M059J (cell line): ENCODE measurements around the gene ADD1. TPM values are rescaled to one million over a fixed set of nuclear protein-coding genes. Genes with fewer than 3 reads are reported as not detected.

Source experiments
- DNase-seq: peaks from one replicate; pipeline ENCODE4 v3.0.0-alpha.2; 2012; ENCODE audit warnings: low read depth
- total RNA-seq: library from RNA; depleted of rRNA; stranded (reverse); fragments of >200 nt; shearing (Covaris generic); gene quantifications from 2 replicates; pipeline ENCODE4 v1.2.3, GENCODE V29; 2014; rRNA removed

The ADD1 gene
- total RNA-seq: 143 and 193 TPM in 2 replicates

GRCh38 chr4:2843263-2843940 lies at the start of gene ADD1:
Gene ADD1 (plus strand): TSS chr4:2843844. CDS start chr4:2875916, 32,072 bp downstream.
- peak; percentile 81 for DNase-seq

- DNase-seq: peak; percentile 90
Observed at GRCh38 chr4:2794486-2795299, 49.0 kb upstream of the ADD1 start.

GRCh38 chr4:2795300-2795892 lies 48.2 kb upstream of the ADD1 start:
- no peak for DNase-seq

GRCh38 chr4:2795893-2796848 lies 47.5 kb upstream of the ADD1 start:
- DNase-seq: peak; percentile 97

- no peak for DNase-seq
Observed at GRCh38 chr4:2796849-2797544, 46.6 kb upstream of the ADD1 start.

DNA sequence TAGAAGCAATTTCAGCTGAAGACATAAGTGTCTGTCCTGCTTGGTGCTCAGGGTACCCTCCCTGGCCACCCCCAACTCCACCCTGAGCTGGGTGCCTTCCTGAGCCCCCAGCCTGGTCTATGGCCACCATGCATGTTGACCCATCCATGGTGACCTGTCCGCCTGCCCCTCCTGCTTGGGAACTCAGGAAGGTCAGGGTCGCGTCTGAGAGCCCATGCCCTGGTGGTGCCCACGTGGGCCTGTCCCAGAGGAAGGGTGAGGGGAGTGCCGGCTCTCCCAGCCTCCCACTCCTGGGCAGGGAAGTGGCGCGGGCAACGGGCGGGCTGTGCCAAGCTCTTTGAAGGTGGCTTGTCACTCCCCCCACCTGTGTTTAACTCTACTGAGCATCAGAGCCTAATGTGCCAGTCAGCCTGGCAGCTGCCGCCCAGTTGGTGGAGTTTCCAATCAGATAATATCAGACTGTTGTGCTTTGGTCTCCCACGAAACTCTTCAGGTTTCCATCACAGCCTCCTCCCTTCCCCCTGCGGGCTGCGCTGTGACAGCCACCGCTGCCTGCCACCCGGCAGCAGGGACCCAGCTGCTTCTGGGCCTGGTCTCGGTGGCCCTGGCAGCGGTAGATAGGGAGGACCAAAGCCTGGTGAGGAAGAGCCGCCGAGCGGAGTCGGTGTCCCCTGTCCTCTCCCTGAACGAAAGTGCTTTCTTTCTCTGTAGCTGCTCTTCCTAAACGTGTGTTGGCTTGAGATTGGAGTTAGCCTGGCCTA lies 45.9 kb upstream of the ADD1 start:
- no peak for DNase-seq

- peak; percentile 77 for DNase-seq
Observed at GRCh38 chr4:2798399-2799223, 45.0 kb upstream of the ADD1 start.

DNA sequence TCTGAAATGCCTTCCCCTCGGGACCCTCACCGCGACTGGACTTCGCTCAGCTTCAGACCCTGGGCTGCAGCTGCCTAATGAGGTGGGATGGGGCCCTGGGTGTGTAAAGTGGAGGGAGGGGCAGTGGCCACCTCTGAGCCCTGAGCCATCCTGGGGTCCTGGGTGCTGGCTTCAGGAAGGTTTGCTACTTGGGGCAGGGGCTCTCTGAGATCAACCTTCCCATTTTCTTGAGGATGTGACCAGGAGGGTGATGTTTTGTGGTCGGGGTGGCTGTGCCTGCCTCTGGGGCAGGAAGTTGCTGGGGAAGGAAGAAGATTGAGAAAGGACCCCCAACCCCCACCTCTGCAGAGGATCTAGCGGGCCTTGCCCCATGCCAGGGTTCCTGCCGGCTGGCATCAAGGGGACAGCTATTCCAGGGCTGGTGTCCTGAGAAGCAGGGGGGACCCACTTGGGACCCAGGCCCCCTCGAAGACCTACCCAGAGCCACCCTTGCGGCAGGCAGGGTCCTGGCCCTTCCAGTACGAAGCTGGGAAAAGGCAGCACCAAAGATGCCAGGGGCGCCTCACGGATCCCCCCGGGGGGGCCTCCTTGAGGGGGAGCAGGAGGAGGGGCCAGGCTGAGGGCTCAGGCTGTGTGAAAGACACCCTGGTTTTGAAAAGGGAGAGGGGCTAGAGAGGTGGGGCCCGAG lies 44.3 kb upstream of the ADD1 start:
- DNase-seq: no peak

- peak; percentile 44 for DNase-seq
Observed at GRCh38 chr4:2799971-2800690, 43.5 kb upstream of the ADD1 start.

GRCh38 chr4:2800691-2801596 lies 42.7 kb upstream of the ADD1 start:
- peak; percentile 87 for DNase-seq

DNA sequence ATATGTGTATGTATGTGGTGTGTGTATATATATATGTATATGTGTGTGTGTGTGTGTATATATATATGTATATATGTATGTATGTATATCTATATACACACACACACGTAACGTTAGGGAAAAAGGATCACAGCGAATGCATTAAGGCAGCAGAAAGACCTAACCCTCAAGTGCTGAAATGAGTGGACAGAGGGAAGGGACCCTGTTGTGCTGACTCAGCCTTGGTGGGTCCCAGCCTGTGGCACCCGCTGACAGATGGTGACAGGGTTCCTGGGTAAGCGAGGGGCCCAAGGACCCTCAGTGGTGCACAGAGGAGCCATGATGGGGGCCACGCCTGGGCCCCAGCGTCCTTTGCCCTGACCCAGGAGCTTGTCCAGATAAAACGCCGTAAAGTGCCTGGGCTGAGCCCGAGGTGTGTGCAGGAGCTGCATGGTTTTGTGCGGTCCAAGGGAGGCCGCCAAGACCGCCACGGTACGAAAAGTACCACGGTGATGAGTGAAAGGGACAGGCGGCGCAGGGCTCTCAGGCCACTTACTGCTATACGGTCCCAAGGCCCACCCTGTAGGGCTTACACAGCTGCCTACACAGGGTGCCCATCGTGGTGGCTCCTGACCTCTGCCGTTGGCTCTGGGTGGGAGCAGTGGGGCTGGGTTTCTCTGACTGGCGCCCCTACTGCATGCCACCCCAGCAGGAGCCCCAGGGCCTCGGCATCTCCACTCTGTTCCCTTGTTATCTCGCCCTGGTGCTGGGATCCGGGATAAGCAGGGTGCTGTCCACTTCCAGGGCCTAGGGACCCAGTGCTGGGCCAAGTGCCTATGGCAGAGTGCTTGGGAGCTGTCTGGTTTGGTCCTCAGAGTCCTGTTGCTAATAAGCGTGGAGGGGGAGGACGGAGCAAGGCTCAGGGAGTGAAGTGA lies 40.8 kb upstream of the ADD1 start:
- DNase-seq: no peak

DNA sequence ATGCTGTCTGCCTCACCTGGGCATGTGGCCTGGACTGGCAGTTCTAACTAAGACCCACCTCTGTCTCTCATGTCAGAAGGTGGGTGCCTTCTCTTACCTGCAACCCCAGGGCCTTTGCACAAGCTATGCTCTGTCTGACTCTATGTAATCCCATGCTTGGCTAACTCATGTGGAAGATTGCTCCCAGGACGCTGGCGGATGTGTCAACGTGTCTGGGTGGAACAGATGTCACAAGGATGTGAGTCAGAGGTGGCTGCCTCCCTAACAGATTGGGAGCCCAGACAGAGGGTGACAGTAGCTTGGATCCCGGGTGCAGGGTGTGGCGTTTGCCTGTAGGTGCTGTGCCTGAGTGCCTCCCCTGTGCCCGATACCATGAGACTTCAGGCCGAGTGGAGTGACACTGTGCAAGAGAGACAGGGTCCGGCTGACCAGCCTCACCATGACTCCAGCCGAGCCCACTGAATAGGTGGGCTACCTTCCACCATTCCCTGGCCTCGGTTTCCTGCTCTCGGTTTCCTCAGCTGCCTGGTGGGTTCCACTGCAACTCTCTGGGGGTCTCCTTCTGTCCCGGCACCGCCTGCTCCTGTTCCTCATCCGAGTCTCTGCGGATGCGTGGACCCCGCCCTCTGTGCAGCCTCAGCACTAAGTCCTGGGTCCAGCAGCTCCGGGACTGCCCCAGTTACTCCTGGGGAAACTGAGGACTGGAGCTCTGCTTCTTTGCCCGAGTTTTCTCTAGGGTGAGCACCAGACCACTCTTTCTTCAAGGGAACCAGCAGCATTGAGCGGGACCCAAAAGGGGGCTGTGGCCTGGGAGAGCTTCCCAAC lies 39.8 kb upstream of the ADD1 start:
- peak; percentile 39 for DNase-seq

DNA sequence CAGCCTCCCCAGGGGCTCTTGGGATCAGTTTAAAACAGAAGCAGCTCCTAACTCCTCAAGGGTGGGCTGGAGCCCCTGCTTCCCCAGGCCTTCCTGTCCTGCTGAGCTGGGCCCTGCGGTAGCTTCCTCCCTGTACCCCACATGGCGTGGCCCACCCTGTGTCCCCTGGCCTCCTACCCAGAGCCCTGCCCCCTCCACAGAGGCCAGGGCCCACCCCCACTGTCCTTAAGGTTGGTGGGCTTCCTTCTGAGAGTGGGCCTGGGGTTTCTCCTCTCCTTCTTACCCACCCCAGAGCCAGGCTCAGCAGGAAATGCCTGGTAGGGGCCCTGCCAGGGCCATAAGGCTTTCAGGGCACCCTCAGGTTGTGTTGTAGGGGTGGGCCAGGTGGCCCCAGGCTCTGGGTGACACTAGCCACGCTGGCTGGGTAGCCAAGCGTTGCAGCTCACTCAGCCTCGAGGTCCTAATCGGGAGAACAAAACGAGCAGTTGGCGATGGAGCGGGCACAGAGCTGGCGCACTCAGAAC lies 39.1 kb upstream of the ADD1 start:
- DNase-seq: no peak

DNA sequence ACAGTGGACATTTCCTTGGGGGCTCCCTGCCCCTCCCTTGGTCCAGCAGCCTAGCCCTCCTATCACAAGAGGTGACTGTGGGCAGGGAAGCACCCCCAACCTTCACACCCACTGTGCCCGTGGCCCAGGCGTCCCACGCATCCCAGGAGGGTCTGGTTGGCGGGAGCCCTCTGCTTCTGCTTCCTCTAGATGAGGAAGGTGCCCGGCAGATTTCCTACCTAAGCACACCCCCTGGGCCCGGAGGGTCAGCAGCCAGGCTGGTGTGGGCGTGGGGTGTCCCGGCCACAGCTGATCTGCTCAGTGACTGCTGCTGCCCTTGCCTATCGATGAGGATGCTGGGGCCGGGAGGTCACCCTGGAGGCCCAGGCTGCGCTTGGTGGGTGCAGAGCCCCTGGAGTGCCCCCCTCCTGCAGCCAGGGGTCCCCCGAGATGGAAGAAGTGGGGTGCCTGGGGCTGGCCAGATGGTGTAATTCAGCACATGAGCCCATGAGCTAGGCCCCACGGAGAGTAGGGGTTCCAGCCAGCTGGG lies 38.6 kb upstream of the ADD1 start:
- DNase-seq: no peak
